GM12878 (cell line): ENCODE results near the gene CEBPB. TPM values are rescaled to one million over a fixed set of nuclear protein-coding genes. Genes with fewer than 3 reads are reported as not detected.
A peak's percentile ranks its signal among the peaks of the same experiment; 100 is the strongest.

Experiments used
- BACH1 ChIP-seq: fragments of 450-650 bp; IDR thresholded peaks from 2 replicates; pipeline ENCODE4 v1.6.1; 2017; ENCODE audit warnings: mild to moderate bottlenecking, borderline replicate concordance
- BCL11A ChIP-seq: IDR thresholded peaks from 2 replicates; pipeline ENCODE4 v1.6.1; 2011; ENCODE audit warnings: low read depth, low read length
- CEBPB ChIP-seq, 2 experiments: fragments of 150-350 bp in 1 of 2; IDR thresholded peaks; 2 replicates each; pipeline ENCODE4 v1.6.1; 2012 to 2014; ENCODE audit warnings: low read depth in 2 of 2, low read length in 2 of 2, borderline replicate concordance in 1 of 2, inconsistent platforms in 1 of 2
- CREM ChIP-seq: IDR thresholded peaks from 2 replicates; pipeline ENCODE4 v1.6.1; 2014; ENCODE audit warnings: antibody characterized with exemption, low read depth
- DPF2 ChIP-seq: fragments of 450-650 bp; IDR thresholded peaks from 2 replicates; pipeline ENCODE4 v1.6.1; 2017; ENCODE audit warnings: mild to moderate bottlenecking
- ETV6 ChIP-seq, 2 experiments: fragments of 450-650 bp in 1 of 2; IDR thresholded peaks in 1 of 2; conservative IDR thresholded peaks in 1 of 2; 2 replicates each; pipeline ENCODE4 v1.6.1; 2014; ENCODE audit warnings: antibody characterized with exemption in 1 of 2, borderline replicate concordance in 1 of 2, low read depth in 1 of 2, mild to moderate bottlenecking in 1 of 2, moderate library complexity in 1 of 2
- IRF4 ChIP-seq: IDR thresholded peaks from 2 replicates; pipeline ENCODE4 v1.6.1; 2011; ENCODE audit warnings: low read depth, low read length
- NR2F1 ChIP-seq: fragments of 450-650 bp; conservative IDR thresholded peaks from 2 replicates; pipeline ENCODE4 v1.6.1; 2017; ENCODE audit warnings: mild to moderate bottlenecking
- PAX8 ChIP-seq: fragments of 450-650 bp; IDR thresholded peaks from 2 replicates; pipeline ENCODE4 v1.6.1; 2017; ENCODE audit warnings: mild to moderate bottlenecking, moderate library complexity
- POLR2AphosphoS2 ChIP-seq: IDR thresholded peaks from 2 replicates; pipeline ENCODE4 v1.6.1; 2011; ENCODE audit warnings: low read depth, mild to moderate bottlenecking, low read length, improper control_type of control experiment, moderate library complexity
- SMAD1 ChIP-seq: fragments of 450-650 bp; IDR thresholded peaks from 2 replicates; pipeline ENCODE4 v1.6.1; 2018; ENCODE audit warnings: mild to moderate bottlenecking, low read depth; ENCODE audit not compliant: partially characterized antibody
- SUZ12 ChIP-seq: fragments of 200-600 bp; sonication (generic); IDR thresholded peaks from one replicate; pipeline ENCODE4 v1.6.1; 2018; ENCODE audit warnings: antibody characterized with exemption, mild to moderate bottlenecking; ENCODE audit not compliant: unreplicated experiment
- TBL1XR1 ChIP-seq: IDR thresholded peaks from 2 replicates; pipeline ENCODE4 v1.6.1; 2012; ENCODE audit warnings: low read depth, low read length, improper control_type of control experiment
- ZNF207 ChIP-seq: fragments of 450-650 bp; IDR thresholded peaks from 2 replicates; pipeline ENCODE4 v1.6.1; 2014; ENCODE audit warnings: antibody characterized with exemption, mild to moderate bottlenecking, borderline replicate concordance
- ZNF24 ChIP-seq: fragments of 450-650 bp; IDR thresholded peaks from 2 replicates; pipeline ENCODE4 v1.6.1; 2017; ENCODE audit warnings: antibody characterized with exemption, mild to moderate bottlenecking
- polyA plus RNA-seq, 11 experiments: library from polyadenylated mRNA; depleted of rRNA in 4 of 11; unstranded in 6 of 11; stranded (reverse) in 5 of 11; fragments of >200 nt; fragmentation: Nextera tagmentation in 4 of 11; fragmentation: Illumina TruSeq in 1 of 11; extraction: Ambion mirVana in 4 of 11; extraction: Trizol in 1 of 11; gene quantifications; 1 replicate in 1 of 11; 2 replicates in 10 of 11; pipeline versions ENCODE4 v1.2.1 to v1.2.3, GENCODE V29; 2011 to 2016; ENCODE audit warnings: inconsistent platforms in 2 of 11, missing spikeins in 2 of 11, low read depth in 1 of 11
- total RNA-seq, 4 experiments: library from RNA; depleted of rRNA in 3 of 4; stranded (reverse); fragments of >200 nt in 3 of 4; fragmentation: Illumina TruSeq in 1 of 4; extraction: Trizol in 1 of 4; gene quantifications; 2 replicates each; pipeline versions ENCODE4 v1.2.1 to v1.2.3, GENCODE V29; 2013 to 2021
- TF ChIP-seq, protein P1 (sequence below): fragments of 450-650 bp; IDR thresholded peaks from 2 replicates; pipeline ENCODE4 v1.6.1; 2017; ENCODE audit warnings: mild to moderate bottlenecking, moderate library complexity
- TF ChIP-seq, protein P2 (sequence below): fragments of 450-650 bp; IDR thresholded peaks from 2 replicates; pipeline ENCODE4 v1.6.1; 2016; ENCODE audit warnings: mild to moderate bottlenecking
- TF ChIP-seq, protein P3 (sequence below): fragments of 450-650 bp; IDR thresholded peaks from 2 replicates; pipeline ENCODE4 v1.6.1; 2017; ENCODE audit warnings: low read depth, mild to moderate bottlenecking, moderate library complexity
- TF ChIP-seq, protein P4 (sequence below): fragments of 450-650 bp; IDR thresholded peaks from 2 replicates; pipeline ENCODE4 v1.6.1; 2016; ENCODE audit warnings: mild to moderate bottlenecking

Gene CEBPB
- total and polyA plus RNA-seq, 10 of the 15 experiments (the other 5 are each of a cell fraction or from before 2014, with no cell fraction given) = 0.18 to 8.8 (median 1.6) TPM

DNA sequence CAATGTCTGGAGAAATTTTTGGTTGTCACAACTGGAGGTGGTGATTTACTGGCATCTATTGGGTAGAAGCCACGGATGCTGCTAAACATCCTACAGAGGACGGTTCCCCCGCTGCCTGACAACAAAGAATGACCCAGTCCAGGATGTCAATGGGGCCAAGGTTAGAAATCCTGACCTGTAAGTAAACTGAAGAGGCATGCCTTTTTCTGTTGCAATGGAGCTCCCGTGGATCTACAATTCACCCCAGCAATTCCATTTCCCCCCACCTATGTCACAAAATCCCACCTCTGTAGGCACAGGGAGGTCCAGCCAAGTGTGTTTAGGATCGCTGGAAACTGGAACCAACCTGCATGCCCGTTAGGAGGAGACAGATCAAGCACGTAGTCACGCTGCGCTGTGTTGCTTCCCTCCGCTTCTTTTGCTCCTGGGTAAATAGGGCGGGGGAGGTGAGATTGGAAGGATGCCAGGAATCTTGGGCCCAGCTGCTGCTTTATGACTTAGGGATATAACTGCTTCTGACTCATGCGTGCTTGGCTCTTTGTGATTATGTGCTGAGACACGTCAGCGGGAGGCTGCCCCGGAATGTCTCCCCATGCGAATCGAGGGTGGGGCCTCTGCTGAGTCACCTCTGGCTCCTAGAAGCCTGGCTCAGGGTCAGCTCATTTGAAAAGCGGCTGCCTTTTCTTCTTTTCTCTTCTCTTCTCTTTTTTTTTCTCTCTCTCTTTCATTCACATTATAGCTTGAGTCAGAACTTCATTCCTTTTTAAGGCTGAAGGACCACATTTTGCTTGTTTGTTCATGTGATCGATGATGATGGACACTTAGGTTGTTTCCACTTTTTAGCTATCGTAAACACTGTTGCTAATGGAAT, 24.7 kb upstream of the CEBPB start (continued):
- TF ChIP-seq, protein P1, sequence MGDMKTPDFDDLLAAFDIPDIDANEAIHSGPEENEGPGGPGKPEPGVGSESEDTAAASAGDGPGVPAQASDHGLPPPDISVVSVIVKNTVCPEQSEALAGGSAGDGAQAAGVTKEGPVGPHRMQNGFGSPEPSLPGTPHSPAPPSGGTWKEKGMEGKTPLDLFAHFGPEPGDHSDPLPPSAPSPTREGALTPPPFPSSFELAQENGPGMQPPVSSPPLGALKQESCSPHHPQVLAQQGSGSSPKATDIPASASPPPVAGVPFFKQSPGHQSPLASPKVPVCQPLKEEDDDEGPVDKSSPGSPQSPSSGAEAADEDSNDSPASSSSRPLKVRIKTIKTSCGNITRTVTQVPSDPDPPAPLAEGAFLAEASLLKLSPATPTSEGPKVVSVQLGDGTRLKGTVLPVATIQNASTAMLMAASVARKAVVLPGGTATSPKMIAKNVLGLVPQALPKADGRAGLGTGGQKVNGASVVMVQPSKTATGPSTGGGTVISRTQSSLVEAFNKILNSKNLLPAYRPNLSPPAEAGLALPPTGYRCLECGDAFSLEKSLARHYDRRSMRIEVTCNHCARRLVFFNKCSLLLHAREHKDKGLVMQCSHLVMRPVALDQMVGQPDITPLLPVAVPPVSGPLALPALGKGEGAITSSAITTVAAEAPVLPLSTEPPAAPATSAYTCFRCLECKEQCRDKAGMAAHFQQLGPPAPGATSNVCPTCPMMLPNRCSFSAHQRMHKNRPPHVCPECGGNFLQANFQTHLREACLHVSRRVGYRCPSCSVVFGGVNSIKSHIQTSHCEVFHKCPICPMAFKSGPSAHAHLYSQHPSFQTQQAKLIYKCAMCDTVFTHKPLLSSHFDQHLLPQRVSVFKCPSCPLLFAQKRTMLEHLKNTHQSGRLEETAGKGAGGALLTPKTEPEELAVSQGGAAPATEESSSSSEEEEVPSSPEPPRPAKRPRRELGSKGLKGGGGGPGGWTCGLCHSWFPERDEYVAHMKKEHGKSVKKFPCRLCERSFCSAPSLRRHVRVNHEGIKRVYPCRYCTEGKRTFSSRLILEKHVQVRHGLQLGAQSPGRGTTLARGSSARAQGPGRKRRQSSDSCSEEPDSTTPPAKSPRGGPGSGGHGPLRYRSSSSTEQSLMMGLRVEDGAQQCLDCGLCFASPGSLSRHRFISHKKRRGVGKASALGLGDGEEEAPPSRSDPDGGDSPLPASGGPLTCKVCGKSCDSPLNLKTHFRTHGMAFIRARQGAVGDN = 0 out of 2 replicates have a peak, but pooled peaks have one; percentile 34
- TF ChIP-seq IRF4 = peak; percentile 49; the same call in 1 of the 2 replicates
- no peak for TF ChIP-seq SUZ12
- TF ChIP-seq BCL11A = no peak
- 0 out of 2 replicates have a peak, but pooled peaks have one; percentile 59 for TF ChIP-seq POLR2AphosphoS2
- peak; percentile 91 for TF ChIP-seq SMAD1
- TF ChIP-seq BACH1 = peak; percentile 95; the same call in 1 of the 2 replicates
- TF ChIP-seq CEBPB (IDR thresholded peaks at IDR 0.05; ENCODE audit: borderline replicate concordance in 1 of 2, low read depth in 2 of 2, low read length in 2 of 2) = no peak
- TF ChIP-seq TBL1XR1 = no peak
- TF ChIP-seq, protein P2, sequence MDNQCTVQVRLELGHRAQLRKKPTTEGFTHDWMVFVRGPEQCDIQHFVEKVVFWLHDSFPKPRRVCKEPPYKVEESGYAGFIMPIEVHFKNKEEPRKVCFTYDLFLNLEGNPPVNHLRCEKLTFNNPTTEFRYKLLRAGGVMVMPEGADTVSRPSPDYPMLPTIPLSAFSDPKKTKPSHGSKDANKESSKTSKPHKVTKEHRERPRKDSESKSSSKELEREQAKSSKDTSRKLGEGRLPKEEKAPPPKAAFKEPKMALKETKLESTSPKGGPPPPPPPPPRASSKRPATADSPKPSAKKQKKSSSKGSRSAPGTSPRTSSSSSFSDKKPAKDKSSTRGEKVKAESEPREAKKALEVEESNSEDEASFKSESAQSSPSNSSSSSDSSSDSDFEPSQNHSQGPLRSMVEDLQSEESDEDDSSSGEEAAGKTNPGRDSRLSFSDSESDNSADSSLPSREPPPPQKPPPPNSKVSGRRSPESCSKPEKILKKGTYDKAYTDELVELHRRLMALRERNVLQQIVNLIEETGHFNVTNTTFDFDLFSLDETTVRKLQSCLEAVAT = no peak
- TF ChIP-seq ZNF24 = no peak
- TF ChIP-seq PAX8 = no peak
- TF ChIP-seq, protein P3, sequence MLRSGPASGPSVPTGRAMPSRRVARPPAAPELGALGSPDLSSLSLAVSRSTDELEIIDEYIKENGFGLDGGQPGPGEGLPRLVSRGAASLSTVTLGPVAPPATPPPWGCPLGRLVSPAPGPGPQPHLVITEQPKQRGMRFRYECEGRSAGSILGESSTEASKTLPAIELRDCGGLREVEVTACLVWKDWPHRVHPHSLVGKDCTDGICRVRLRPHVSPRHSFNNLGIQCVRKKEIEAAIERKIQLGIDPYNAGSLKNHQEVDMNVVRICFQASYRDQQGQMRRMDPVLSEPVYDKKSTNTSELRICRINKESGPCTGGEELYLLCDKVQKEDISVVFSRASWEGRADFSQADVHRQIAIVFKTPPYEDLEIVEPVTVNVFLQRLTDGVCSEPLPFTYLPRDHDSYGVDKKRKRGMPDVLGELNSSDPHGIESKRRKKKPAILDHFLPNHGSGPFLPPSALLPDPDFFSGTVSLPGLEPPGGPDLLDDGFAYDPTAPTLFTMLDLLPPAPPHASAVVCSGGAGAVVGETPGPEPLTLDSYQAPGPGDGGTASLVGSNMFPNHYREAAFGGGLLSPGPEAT = peak; percentile 49; the same call in 1 of the 2 replicates
- 0 out of 2 replicates have a peak, but pooled peaks have one; percentile 8 for TF ChIP-seq NR2F1
- 0 out of 2 replicates have a peak, but pooled peaks have one; percentile 27 for TF ChIP-seq ZNF207
- 0 out of 2 replicates have a peak, but pooled peaks have one; percentile 39 for TF ChIP-seq DPF2
- TF ChIP-seq ETV6 (conservative IDR thresholded peaks at IDR 0.05 in 1 of 2, IDR thresholded peaks at IDR 0.05 in 1 of 2; ENCODE audit: borderline replicate concordance in 1 of 2, low read depth in 1 of 2) = peak in 1 of 2 experiments; percentile 29; a peak in 1 of 4 replicates
- TF ChIP-seq, protein P4, sequence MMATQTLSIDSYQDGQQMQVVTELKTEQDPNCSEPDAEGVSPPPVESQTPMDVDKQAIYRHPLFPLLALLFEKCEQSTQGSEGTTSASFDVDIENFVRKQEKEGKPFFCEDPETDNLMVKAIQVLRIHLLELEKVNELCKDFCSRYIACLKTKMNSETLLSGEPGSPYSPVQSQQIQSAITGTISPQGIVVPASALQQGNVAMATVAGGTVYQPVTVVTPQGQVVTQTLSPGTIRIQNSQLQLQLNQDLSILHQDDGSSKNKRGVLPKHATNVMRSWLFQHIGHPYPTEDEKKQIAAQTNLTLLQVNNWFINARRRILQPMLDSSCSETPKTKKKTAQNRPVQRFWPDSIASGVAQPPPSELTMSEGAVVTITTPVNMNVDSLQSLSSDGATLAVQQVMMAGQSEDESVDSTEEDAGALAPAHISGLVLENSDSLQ = peak; percentile 43; the same call in 1 of the 2 replicates
- TF ChIP-seq CREM = peak; percentile 86
